Keratinocyte (primary cell): ENCODE results near the gene GRPEL1.

Experiments used
- CTCF ChIP-seq, 3 experiments: IDR thresholded peaks in 1 of 3; conservative IDR thresholded peaks in 1 of 3; optimal IDR thresholded peaks in 1 of 3; 2 replicates in 2 of 3; 3 replicates in 1 of 3; pipeline versions ENCODE3 to v1.5.1; 2011; ENCODE audit warnings: low read length in 3 of 3, mild to moderate bottlenecking in 3 of 3, moderate library complexity in 2 of 3, control low read depth in 1 of 3, inconsistent platforms in 1 of 3; ENCODE audit not compliant: insufficient read depth in 2 of 3; ENCODE audit errors: extremely low read depth in 1 of 3
- EZH2 ChIP-seq: IDR thresholded peaks from one replicate; pipeline ENCODE4 v1.6.1; 2012; ENCODE audit warnings: inconsistent platforms, mild to moderate bottlenecking, low read length, moderate library complexity

DNA sequence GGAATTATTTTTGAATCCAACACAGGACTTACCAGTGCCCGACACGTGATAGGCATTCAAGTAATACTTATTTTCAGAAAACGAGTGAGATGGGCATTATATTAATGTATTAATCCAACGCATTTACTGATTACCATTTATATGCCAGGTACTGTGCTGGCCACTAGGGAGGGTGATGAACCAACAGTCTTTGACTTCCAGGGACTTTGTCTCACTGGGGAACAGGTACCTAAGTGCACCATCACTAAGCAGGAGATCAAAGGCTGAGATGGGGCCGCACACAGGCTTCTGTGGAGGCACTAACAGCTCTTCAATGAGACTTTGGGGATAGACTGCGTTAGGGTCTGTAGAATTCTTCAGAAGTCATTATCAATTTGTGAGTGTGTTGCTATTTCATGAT lies 30.4 kb downstream of the GRPEL1 start:
- TF ChIP-seq CTCF (optimal IDR thresholded peaks at IDR 0.05 in 1 of 3, IDR thresholded peaks at IDR 0.05 in 1 of 3, conservative IDR thresholded peaks at IDR 0.05 in 1 of 3; ENCODE audit: extremely low read depth in 1 of 3, insufficient read depth in 2 of 3, low read length in 3 of 3) (peak in 1 of 3 experiments; percentile 22), EZH2 (no peak)
